Activated naive CD4-positive, alpha-beta T cell treated with anti-CD3 and anti-CD28 coated beads, Interleukin-2, amount 50 U/mL, for 24 hours (primary cell): ENCODE results near the gene CCDC86.
A peak's percentile ranks its signal among the peaks of the same experiment; 100 is the strongest.
"Not testable (repeated sequence)": the region's sequence is repeated elsewhere in the genome, so short reads cannot be mapped to it uniquely, and the experiment has no call there.

ENCODE experiments used
- H3K27ac Mint-ChIP-seq: one replicate; pipeline ENCODE4 v1.8.0; 2021; ENCODE audit warnings: mild to moderate bottlenecking, mixed read lengths
- H3K27me3 Mint-ChIP-seq: one replicate; pipeline ENCODE4 v1.8.0; 2021; ENCODE audit warnings: mixed read lengths
- H3K36me3 Mint-ChIP-seq: one replicate; pipeline ENCODE4 v1.8.0; 2021; ENCODE audit warnings: mixed read lengths
- H3K4me1 Mint-ChIP-seq: one replicate; pipeline ENCODE4 v1.8.0; 2021; ENCODE audit warnings: mixed read lengths
- H3K4me3 Mint-ChIP-seq: one replicate; pipeline ENCODE4 v1.8.0; 2021; ENCODE audit warnings: mild to moderate bottlenecking, mixed read lengths
- H3K9me3 Mint-ChIP-seq: one replicate; pipeline ENCODE4 v1.8.0; 2021; ENCODE audit warnings: mixed read lengths

CCDC86 gene

DNA sequence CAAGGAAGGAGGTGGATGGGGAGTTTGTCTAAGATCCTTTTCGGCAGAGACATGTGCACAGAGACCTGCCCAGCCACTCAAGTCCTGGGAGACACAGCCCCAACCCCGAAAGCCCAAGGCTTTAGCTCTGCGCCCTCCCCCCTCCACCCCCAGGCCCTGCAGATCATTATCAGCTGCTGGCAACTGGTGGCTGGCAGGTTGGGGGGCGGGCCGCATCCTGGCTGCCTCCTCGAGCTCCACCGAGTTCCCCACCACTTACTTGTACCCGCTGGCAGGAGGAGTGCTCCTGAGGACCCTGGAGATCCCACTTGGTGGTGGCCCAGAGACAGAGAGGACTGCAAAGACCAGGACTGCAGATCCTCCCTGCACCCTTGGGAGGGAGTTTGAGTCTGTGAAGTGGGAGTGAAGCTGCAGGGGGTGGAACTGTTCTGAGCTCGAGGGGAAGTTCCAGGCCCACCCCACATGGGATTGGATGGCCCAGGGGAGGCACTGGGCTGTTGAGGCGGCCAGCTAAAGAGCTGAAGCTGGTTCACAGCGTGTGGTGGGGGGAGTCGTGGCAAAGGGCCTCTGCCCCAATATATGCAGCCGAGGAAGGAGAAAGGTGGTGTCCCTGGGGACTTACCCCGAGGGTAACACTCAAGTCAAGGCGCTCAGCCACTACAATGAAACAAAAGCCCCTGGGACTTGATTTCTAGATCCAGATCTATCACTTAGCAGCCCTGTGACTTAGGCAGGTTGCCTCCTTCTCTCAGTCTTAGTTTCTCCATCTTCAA, 19.9 kb upstream of the CCDC86 start:
- Mint-ChIP-seq H3K9me3 (no peaks in the 10 kb centered on the region), H3K4me1 (no peaks in the 10 kb centered on the region), H3K36me3 (no peaks in the 10 kb centered on the region), H3K4me3 (no peak overlapping the region), H3K27me3 (no peaks in the 10 kb centered on the region), H3K27ac (no peak overlapping the region)

DNA sequence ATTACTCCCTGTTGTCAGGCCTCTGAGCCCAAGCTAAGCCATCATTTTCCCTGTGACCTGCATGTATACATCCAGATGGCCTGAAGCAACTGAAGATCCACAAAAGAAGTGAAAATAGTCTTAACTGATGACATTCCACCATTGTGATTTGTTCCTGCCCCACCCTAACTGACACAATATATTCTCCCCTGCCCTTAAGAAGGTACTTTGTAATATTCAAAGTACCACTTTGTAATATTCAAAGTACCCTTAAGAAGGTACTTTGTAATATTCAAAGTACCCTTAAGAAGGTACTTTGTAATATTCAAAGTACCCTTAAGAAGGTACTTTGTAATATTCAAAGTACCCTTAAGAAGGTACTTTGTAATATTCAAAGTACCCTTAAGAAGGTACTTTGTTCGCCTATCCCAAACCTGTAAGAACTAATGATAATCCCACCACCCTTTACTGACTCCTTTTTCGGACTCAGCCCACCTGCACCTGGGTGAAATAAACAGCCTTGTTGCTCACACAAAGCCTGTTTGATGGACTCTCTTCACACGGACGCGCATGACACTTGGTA, 18.1 kb upstream of the CCDC86 start:
- H3K4me1 Mint-ChIP-seq, H3K9me3 Mint-ChIP-seq, H3K4me3 Mint-ChIP-seq, H3K36me3 Mint-ChIP-seq, H3K27ac Mint-ChIP-seq, H3K27me3 Mint-ChIP-seq: not testable (repeated sequence)

DNA sequence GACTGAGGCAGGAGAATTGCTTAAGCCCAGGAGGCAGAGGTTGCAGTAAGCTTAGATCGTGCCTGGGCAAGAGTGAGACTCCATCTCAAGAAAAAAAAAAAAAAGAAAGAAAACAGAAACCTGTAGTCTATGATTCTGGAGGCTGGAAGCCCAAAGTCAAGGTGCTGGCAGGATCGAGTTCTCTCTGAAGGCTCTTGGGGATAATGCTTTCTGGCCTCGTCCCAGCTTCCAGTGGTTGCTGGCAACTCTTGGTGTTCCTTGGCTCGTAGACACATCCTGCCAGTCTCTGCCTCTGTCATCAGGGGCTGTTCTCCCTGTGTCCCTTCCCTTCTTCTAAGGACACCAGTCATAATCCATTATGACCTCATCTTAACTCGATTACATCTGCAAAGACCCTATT, 16.8 kb upstream of the CCDC86 start:
- Mint-ChIP-seq H3K4me1 (no peaks in the 10 kb centered on the region), H3K27me3 (no peaks in the 10 kb centered on the region), H3K36me3 (no peaks in the 10 kb centered on the region), H3K27ac (no peak overlapping the region), H3K9me3 (no peaks in the 10 kb centered on the region), H3K4me3 (no peak overlapping the region)

DNA sequence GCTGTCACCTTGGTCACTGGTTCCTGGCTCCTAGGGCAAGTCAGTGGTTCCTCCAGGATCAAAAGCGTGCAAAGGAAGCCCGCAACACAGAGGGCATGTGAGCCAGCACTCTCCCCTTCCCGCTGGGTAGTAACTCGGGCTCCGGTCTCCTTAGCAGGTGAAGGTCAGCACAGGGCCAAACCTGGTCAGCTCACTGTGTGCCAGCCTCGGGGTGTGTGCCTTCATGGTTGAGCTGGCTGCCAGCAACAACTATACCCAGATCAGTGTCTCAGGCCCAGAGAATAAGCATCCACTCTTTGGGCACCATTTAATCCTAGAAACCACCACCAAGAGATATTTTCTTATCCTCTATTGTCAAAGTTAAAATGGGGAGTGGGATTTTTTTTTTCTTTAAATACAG, 16.1 kb upstream of the CCDC86 start:
- H3K27me3 Mint-ChIP-seq: no peaks in the 10 kb centered on the region
- H3K4me1 Mint-ChIP-seq: no peaks in the 10 kb centered on the region
- no peaks in the 10 kb centered on the region for H3K36me3 Mint-ChIP-seq
- no peak overlapping the region for H3K27ac Mint-ChIP-seq
- no peak overlapping the region for H3K4me3 Mint-ChIP-seq
- no peaks in the 10 kb centered on the region for H3K9me3 Mint-ChIP-seq

GRCh38 chr11:60830478-60831142, 11.3 kb upstream of the CCDC86 start:
- H3K27ac Mint-ChIP-seq: no peak overlapping the region
- H3K27me3 Mint-ChIP-seq: no peaks in the 10 kb centered on the region
- H3K36me3 Mint-ChIP-seq: no peaks in the 10 kb centered on the region
- H3K4me1 Mint-ChIP-seq: no peaks in the 10 kb centered on the region
- H3K4me3 Mint-ChIP-seq: no peak overlapping the region
- H3K9me3 Mint-ChIP-seq: no peaks in the 10 kb centered on the region

GRCh38 chr11:60831143-60831500, 10.8 kb upstream of the CCDC86 start:
- H3K4me1 Mint-ChIP-seq: no peaks in the 10 kb centered on the region
- H3K36me3 Mint-ChIP-seq: no peaks in the 10 kb centered on the region
- no peaks in the 10 kb centered on the region for H3K27me3 Mint-ChIP-seq
- no peak overlapping the region for H3K27ac Mint-ChIP-seq
- no peaks in the 10 kb centered on the region for H3K9me3 Mint-ChIP-seq
- H3K4me3 Mint-ChIP-seq: no peak overlapping the region

- Mint-ChIP-seq H3K27me3 (no peaks in the 10 kb centered on the region), H3K27ac (no peak overlapping the region), H3K9me3 (no peaks in the 10 kb centered on the region), H3K4me1 (no peaks in the 10 kb centered on the region), H3K36me3 (no peaks in the 10 kb centered on the region), H3K4me3 (no peak overlapping the region)
Measured at GRCh38 chr11:60831501-60832079, 10.3 kb upstream of the CCDC86 start.

GRCh38 chr11:60834742-60835533, 7.0 kb upstream of the CCDC86 start:
- Mint-ChIP-seq H3K36me3 (no peaks in the 10 kb centered on the region), H3K9me3 (no peaks in the 10 kb centered on the region), H3K27me3 (no peaks in the 10 kb centered on the region), H3K4me1 (no peaks in the 10 kb centered on the region), H3K4me3 (no peak overlapping the region), H3K27ac (no peak overlapping the region)

- Mint-ChIP-seq H3K4me3 (no peak overlapping the region), H3K36me3 (no peaks in the 10 kb centered on the region), H3K27me3 (no peaks in the 10 kb centered on the region), H3K27ac (no peak overlapping the region), H3K4me1 (peaks cover 3% of the 10 kb centered on the region), H3K9me3 (no peaks in the 10 kb centered on the region)
Measured at GRCh38 chr11:60835534-60835846, 6.4 kb upstream of the CCDC86 start.

DNA sequence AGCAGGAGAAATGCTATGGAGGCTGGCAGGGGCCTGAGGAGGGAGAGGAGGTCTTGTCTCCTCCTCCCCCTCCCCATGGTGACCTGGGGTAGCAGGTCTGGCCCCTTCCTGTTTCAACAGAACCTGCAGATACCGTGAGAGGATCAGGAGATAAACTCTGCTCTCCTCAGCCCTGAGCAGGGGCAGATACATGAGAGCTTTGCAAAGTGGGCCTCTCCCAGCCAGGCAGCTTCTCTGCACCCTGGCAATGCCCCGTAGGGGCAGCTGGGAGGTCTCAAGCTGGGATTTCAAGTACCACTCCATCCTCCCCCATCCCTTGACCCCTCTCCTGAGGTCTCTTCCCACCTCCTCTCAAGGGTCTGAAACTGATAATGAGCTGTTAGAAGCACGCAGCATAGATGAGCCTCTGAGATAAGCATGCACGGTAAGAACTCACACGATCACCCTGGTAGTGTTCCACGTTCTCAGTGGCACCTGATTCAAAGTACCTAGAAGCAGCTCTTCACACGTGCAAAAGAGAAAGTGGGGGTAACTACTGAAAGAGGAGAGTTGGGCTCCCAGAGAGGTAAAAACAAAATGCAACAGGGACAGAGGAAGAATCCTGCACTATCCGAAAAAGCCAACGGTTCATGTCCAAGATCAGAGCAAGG, 4.9 kb upstream of the CCDC86 start:
- no peak overlapping the region for H3K27ac Mint-ChIP-seq
- H3K27me3 Mint-ChIP-seq: no peaks in the 10 kb centered on the region
- no peaks in the 10 kb centered on the region for H3K36me3 Mint-ChIP-seq
- no peaks in the 10 kb centered on the region for H3K9me3 Mint-ChIP-seq
- no peak overlapping the region for H3K4me3 Mint-ChIP-seq
- peaks cover 15% of the 10 kb centered on the region for H3K4me1 Mint-ChIP-seq

DNA sequence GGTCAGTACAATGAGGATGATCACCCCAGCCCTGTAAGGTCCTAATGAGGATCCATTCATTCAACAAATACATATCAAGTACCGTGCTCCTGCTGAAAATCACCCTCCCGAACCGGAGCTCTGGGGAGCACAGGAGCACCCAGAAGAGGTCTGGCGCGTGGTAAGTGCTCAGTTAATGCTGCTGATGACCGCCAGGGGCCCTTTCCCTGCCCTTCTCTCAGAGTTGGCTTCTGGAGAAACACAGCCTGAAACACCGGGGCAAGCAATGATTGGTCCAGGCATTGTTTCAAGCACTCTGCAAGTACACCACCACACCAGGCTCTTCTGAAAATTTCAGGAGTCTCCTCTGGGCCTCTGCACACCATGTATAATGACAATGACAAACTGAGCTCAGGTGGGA, 3.8 kb upstream of the CCDC86 start:
- Mint-ChIP-seq H3K36me3 (no peaks in the 10 kb centered on the region), H3K4me1 (peaks cover 16% of the 10 kb centered on the region), H3K27ac (no peak overlapping the region), H3K4me3 (no peak overlapping the region), H3K27me3 (no peaks in the 10 kb centered on the region), H3K9me3 (no peaks in the 10 kb centered on the region)

- no peaks in the 10 kb centered on the region for H3K9me3 Mint-ChIP-seq
Measured at GRCh38 chr11:60840470-60841430, 1.2 kb upstream of the CCDC86 start.

GRCh38 chr11:60842668-60843600, 1.0 kb downstream of the CCDC86 start:
- H3K27ac Mint-ChIP-seq: peak overlapping the region; percentile 94
- peak overlapping the region; percentile 98 for H3K4me3 Mint-ChIP-seq
- peaks cover 43% of the 10 kb centered on the region for H3K4me1 Mint-ChIP-seq
- H3K27me3 Mint-ChIP-seq: no peaks in the 10 kb centered on the region
- peaks cover 18% of the 10 kb centered on the region for H3K36me3 Mint-ChIP-seq
- H3K9me3 Mint-ChIP-seq: no peaks in the 10 kb centered on the region

More at GRCh38 chr11:60840470-60841430, 1.2 kb upstream of the CCDC86 start:
- Mint-ChIP-seq H3K27me3 (no peaks in the 10 kb centered on the region), H3K27ac (peak overlapping the region; percentile 77), H3K4me1 (peaks cover 40% of the 10 kb centered on the region), H3K4me3 (peak overlapping the region; percentile 54), H3K36me3 (peaks cover 18% of the 10 kb centered on the region)
